Naive thymus-derived CD8-positive, alpha-beta T cell (primary cell): ENCODE results near the gene TKT. TPM values are rescaled to one million over a fixed set of nuclear protein-coding genes. Genes with fewer than 3 reads are reported as not detected.

ENCODE experiments used
- ATAC-seq, 2 donors: fragments of 150-1000 bp; cut with Tn5 transposase in 1 of 2; sonication (Bioruptor Pico), chemical (Tn5 transposase) in 1 of 2; 1 replicate in 1 of 2; 2 replicates in 1 of 2; pipeline ENCODE4 v1.10.0; 2021; ENCODE audit warnings: mild to moderate bottlenecking in 2 of 2, moderate library complexity in 2 of 2
- POLR2A ChIA-PET: fragments of 350-600 bp; sonication (Branson Sonifier 250); formaldehyde crosslinking; loops from one replicate; lab custom pipeline; 2021; ENCODE audit warnings: antibody characterized with exemption; lab: Charles Lee
- DNase-seq, 10 donors: peaks; one replicate each; pipeline versions ENCODE4 v3.0.0 to v3.0.0-alpha.2; 2020 to 2022
- H3K27ac Mint-ChIP-seq, 10 donors: one replicate each; pipeline ENCODE4 v1.8.0; 2020 to 2022; ENCODE audit warnings: mild to moderate bottlenecking in 10 of 10, mixed read lengths in 10 of 10, moderate library complexity in 4 of 10, inconsistent platforms in 1 of 10
- H3K27me3 Mint-ChIP-seq, 5 donors: one replicate each; pipeline ENCODE4 v1.8.0; 2021 to 2022; ENCODE audit warnings: mixed read lengths in 5 of 5
- H3K36me3 Mint-ChIP-seq, 3 donors: one replicate each; pipeline ENCODE4 v1.8.0; 2020 to 2022; ENCODE audit warnings: mixed read lengths in 3 of 3, mild to moderate bottlenecking in 2 of 3, inconsistent platforms in 1 of 3
- H3K4me1 Mint-ChIP-seq, 4 donors: one replicate each; pipeline ENCODE4 v1.8.0; 2021 to 2022; ENCODE audit warnings: mixed read lengths in 4 of 4
- H3K4me3 Mint-ChIP-seq, 10 donors: one replicate each; pipeline ENCODE4 v1.8.0; 2020 to 2022; ENCODE audit warnings: mild to moderate bottlenecking in 10 of 10, mixed read lengths in 10 of 10, moderate library complexity in 6 of 10, inconsistent platforms in 1 of 10
- H3K9me3 Mint-ChIP-seq, 9 donors: one replicate each; pipeline ENCODE4 v1.8.0; 2020 to 2022; ENCODE audit warnings: mixed read lengths in 9 of 9, mild to moderate bottlenecking in 3 of 9, inconsistent platforms in 1 of 9, moderate library complexity in 1 of 9
- polyA plus RNA-seq, 3 donors: library from polyadenylated mRNA; unstranded; fragments of 300-500 nt; fragmentation: Illumina TruSeq; gene quantifications; one replicate each; pipeline ENCODE4 v1.2.3, GENCODE V29; 2021
- total RNA-seq, 8 experiments: library from RNA in 2 of 8; stranded (reverse) in 2 of 8; gene quantifications; one replicate each; pipeline ENCODE4 v1.2.3 and lab custom pipeline; 2021 to 2026

Gene TKT
- total and polyA plus RNA-seq, 5 experiments from 2014 or later, result 51.1 to 97.0 (median 73.1) TPM

- no peak for ATAC-seq
- POLR2A ChIA-PET, result interaction anchor here (1.2 kb wide), 1 partner anchor 28 kb away, joined by 5 read pairs; no protein-coding TSS in a partner anchor
- H3K27me3 Mint-ChIP-seq, result no peaks in the 10 kb centered on the region
- no peak for DNase-seq
- peaks cover 0 to 11% (median 5%) of the 10 kb centered on the region in 3 donors for H3K36me3 Mint-ChIP-seq
- peaks cover 0 to 2% (median 0%) of the 10 kb centered on the region in 9 donors for H3K9me3 Mint-ChIP-seq
- H3K27ac Mint-ChIP-seq, result peak overlapping the region in 4 of 10 donors; percentile 24 to 75 (median 37)
- H3K4me3 Mint-ChIP-seq, result no peak overlapping the region
- H3K4me1 Mint-ChIP-seq, result peaks cover 30 to 70% (median 64%) of the 10 kb centered on the region in 4 donors
Observed at GRCh38 chr3:53248161-53248560, 7.7 kb downstream of the TKT start.

DNA sequence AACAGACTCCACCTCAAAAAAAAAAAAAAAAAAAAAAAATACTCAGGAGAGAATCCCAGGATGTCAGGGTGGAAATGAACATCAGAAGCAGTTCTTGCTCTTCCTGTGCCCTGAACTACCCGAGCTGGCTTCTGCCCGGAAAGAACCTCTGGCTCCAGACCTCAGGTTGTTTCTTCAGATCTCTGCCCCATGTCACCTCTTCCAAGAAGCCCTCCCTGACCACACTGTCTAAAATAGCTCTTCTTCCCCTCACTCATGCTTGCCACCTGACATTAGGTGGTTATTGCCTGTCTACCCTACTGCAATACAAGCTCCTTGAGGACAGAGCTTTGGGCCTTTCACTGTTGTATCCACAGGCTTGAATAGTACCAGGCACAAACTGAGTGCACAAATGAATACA, 8.2 kb downstream of the TKT start:
- no peak for DNase-seq
- peaks cover 28 to 65% (median 59%) of the 10 kb centered on the region in 4 donors for H3K4me1 Mint-ChIP-seq
- H3K36me3 Mint-ChIP-seq, result peaks cover 0 to 11% (median 5%) of the 10 kb centered on the region in 3 donors
- POLR2A ChIA-PET, result interaction anchor here (1.2 kb wide), 1 partner anchor 29 kb away, joined by 5 read pairs; no protein-coding TSS in a partner anchor
- peak overlapping the region in 2 of 10 donors; percentile 1 to 12 for H3K4me3 Mint-ChIP-seq
- H3K27ac Mint-ChIP-seq, result peak overlapping the region in 1 of 10 donors; percentile 38
- H3K9me3 Mint-ChIP-seq, result peaks cover 0 to 2% (median 0%) of the 10 kb centered on the region in 9 donors
- ATAC-seq, result no peak
- H3K27me3 Mint-ChIP-seq, result no peaks in the 10 kb centered on the region

GRCh38 chr3:53244271-53244670, 11.6 kb downstream of the TKT start:
- peaks cover 0 to 2% (median 0%) of the 10 kb centered on the region in 9 donors for H3K9me3 Mint-ChIP-seq
- H3K4me3 Mint-ChIP-seq, result no peak overlapping the region
- DNase-seq (no peak), ATAC-seq (no peak)
- no peak overlapping the region for H3K27ac Mint-ChIP-seq
- H3K4me1 Mint-ChIP-seq, result peaks cover 17 to 39% (median 26%) of the 10 kb centered on the region in 4 donors
- H3K27me3 Mint-ChIP-seq, result no peaks in the 10 kb centered on the region
- peaks cover 0 to 32% (median 11%) of the 10 kb centered on the region in 3 donors for H3K36me3 Mint-ChIP-seq
- POLR2A ChIA-PET, result no interaction called here

DNA sequence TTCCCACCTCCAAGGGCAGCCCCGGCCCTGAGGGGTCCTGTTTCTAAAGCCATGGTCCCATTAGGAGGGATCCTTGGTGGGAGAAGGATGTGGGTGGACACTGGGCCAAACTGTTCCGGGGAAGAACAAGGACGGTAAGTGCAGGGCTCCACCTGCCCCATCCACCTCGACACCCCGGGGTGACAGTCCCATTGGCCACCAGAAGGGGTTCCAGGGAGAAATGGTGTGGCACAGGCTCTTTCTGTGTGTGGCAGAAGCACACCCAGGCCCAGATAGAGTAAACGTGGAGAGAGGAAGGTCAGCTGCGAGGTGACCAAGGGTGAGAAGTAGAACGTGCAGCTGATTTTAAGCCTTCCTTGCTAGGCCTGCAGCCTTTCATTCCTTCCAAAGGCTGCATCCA, 12.0 kb downstream of the TKT start:
- POLR2A ChIA-PET, result no interaction called here
- Mint-ChIP-seq H3K27ac (peak overlapping the region in 1 of 10 donors; percentile 20), H3K36me3 (peaks cover 0 to 36% (median 14%) of the 10 kb centered on the region in 3 donors), H3K27me3 (no peaks in the 10 kb centered on the region), H3K4me3 (no peak overlapping the region), H3K4me1 (peaks cover 17 to 38% (median 26%) of the 10 kb centered on the region in 4 donors), H3K9me3 (peaks cover 0 to 2% (median 0%) of the 10 kb centered on the region in 9 donors)
- ATAC-seq (no peak), DNase-seq (no peak)

- Mint-ChIP-seq H3K4me1 (peaks cover 16 to 34% (median 23%) of the 10 kb centered on the region in 4 donors), H3K27me3 (no peaks in the 10 kb centered on the region), H3K9me3 (peaks cover 0 to 2% (median 0%) of the 10 kb centered on the region in 9 donors), H3K36me3 (peaks cover 0 to 42% (median 16%) of the 10 kb centered on the region in 3 donors), H3K27ac (no peak overlapping the region), H3K4me3 (no peak overlapping the region)
- POLR2A ChIA-PET, result no interaction called here
- no peak for ATAC-seq
- no peak for DNase-seq
Observed at GRCh38 chr3:53243165-53243564, 12.7 kb downstream of the TKT start.

DNA sequence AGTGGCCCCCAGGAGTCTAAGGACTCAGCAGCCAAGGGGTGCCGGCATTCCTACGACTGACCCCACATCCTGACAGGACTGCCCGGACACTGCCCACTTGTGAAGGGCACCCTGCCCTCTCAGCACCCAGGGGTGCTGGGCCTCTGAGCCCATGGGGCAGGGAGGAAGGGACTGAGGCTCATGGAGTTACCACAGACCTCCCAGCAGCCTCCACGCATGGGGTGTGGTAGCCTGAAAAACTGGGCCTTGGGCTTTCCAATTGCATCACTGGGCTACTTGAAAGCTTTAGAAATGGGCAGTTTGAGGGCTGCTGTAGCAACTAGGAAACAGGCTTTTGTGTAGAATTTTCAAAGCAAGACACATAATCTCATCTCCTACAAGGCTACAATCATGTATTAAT, 13.2 kb downstream of the TKT start:
- Mint-ChIP-seq H3K4me3 (no peak overlapping the region), H3K4me1 (peaks cover 12 to 29% (median 17%) of the 10 kb centered on the region in 4 donors), H3K9me3 (peaks cover 0 to under 1% (median 0%) of the 10 kb centered on the region in 9 donors), H3K27ac (no peak overlapping the region), H3K36me3 (peaks cover 0 to 45% (median 16%) of the 10 kb centered on the region in 3 donors), H3K27me3 (no peaks in the 10 kb centered on the region)
- POLR2A ChIA-PET, result no interaction called here
- ATAC-seq, result no peak
- no peak for DNase-seq

DNA sequence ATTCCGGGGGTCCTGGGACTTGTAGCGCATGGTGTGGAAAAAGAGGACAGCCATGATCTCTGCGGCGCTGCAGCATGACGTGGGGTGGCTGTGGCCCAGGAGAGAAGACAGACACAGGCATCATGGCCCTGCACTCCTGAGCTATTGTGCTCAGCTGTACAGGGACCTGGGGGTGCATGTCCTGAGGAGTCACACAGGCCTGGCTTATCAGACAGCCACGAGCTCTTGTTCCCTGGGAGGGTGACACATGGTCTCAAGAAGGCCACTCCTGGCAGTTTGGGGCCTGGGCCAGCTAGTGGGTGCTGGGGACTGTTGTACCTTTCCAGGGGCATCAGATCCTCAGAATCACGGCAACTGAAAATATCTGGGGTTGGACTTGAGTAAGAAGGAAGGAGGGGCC, 13.7 kb downstream of the TKT start:
- H3K4me1 Mint-ChIP-seq, result peaks cover 11 to 28% (median 15%) of the 10 kb centered on the region in 4 donors
- ATAC-seq (no peak), DNase-seq (no peak)
- peaks cover 0 to 45% (median 15%) of the 10 kb centered on the region in 3 donors for H3K36me3 Mint-ChIP-seq
- H3K27me3 Mint-ChIP-seq, result no peaks in the 10 kb centered on the region
- H3K9me3 Mint-ChIP-seq, result no peaks in the 10 kb centered on the region
- H3K27ac Mint-ChIP-seq, result peak overlapping the region in 1 of 10 donors; percentile 59
- POLR2A ChIA-PET, result no interaction called here
- H3K4me3 Mint-ChIP-seq, result no peak overlapping the region

DNA sequence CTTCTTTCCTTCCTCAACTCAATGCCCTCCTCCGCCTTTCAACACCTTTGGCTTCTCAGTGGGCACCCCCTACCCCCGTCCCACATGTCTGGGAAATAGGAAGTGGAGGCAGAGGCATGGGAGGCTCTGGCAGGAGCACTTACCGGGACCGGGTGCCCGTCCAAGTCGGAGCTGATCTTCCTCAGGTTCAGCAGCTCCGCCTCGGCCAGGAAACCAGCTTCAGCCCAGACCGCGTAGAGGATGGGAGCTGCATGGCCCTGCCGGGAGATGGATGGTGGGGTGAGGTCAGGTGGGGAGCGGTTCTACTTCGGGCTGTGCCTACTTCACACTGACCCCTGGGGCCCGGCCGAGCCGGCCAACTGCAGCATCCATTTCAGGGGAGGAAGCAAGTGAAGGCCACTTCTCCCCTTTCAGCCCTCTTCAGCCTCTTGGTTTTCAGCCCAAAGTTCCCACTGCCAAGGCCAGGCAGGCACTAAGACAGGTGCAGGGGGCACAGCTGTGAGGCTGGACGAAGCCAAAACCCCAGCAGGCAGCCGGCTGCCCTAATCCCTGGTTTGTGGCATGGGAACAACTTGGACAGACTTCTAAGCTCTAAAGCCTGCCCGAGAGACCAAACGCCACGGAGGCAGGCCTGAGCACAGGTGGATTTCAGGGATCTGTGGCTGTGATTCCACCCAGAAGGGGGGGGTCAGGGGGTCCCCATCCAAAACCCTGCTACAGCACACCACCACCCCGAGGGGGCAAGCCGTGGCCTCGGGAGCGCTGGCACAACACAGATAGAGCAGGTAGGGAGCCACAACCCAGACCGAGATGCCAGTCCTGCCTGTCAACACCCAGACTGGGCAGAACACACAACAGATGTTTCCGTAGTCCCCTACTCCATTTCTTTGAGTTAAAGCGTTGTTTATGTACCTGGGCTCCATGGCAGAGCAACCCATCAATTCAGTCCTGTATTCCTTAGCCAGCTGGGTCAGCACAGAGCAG, 14.5 kb downstream of the TKT start:
- DNase-seq (no peak), ATAC-seq (no peak)
- Mint-ChIP-seq H3K36me3 (peaks cover 0 to 51% (median 11%) of the 10 kb centered on the region in 3 donors), H3K27me3 (no peaks in the 10 kb centered on the region), H3K4me3 (no peak overlapping the region), H3K4me1 (peaks cover 11 to 23% (median 14%) of the 10 kb centered on the region in 4 donors), H3K9me3 (no peaks in the 10 kb centered on the region), H3K27ac (no peak overlapping the region)
- POLR2A ChIA-PET, result no interaction called here

GRCh38 chr3:53239800-53240199, 16.0 kb downstream of the TKT start:
- Mint-ChIP-seq H3K4me1 (peaks cover 7 to 23% (median 13%) of the 10 kb centered on the region in 4 donors), H3K9me3 (no peaks in the 10 kb centered on the region), H3K36me3 (peaks cover 0 to 54% (median 6%) of the 10 kb centered on the region in 3 donors), H3K4me3 (no peak overlapping the region), H3K27ac (peak overlapping the region in 1 of 10 donors; percentile 36), H3K27me3 (no peaks in the 10 kb centered on the region)
- DNase-seq (no peak), ATAC-seq (no peak)
- POLR2A ChIA-PET, result no interaction called here

DNA sequence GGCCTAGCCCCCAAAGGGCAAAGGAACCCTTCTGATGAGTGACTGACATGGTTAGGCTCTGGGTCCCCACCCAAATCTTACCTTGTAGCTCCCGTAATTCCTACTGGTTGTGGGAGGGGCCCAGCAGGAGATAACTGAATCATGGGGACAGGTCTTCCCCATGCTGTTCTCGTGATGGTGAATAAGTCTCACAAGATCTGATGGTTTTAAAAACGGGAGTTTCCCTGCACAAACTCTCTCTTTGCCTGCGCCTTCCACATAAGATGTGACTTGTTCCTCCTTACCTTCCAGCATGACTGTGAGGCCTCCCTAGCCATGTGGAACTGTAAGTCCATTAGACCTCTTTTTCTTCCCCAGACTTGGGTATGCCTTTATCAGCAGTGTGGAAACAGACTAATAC, 16.9 kb downstream of the TKT start:
- H3K27me3 Mint-ChIP-seq, result no peaks in the 10 kb centered on the region
- H3K36me3 Mint-ChIP-seq, result peaks cover 0 to 59% (median 9%) of the 10 kb centered on the region in 3 donors
- no peaks in the 10 kb centered on the region for H3K9me3 Mint-ChIP-seq
- H3K4me3 Mint-ChIP-seq, result no peak overlapping the region
- POLR2A ChIA-PET, result interaction anchor here (1.0 kb wide), 1 partner anchor 48 kb away, joined by 3 read pairs; no protein-coding TSS in a partner anchor
- H3K4me1 Mint-ChIP-seq, result peaks cover 6 to 21% (median 9%) of the 10 kb centered on the region in 4 donors
- no peak overlapping the region for H3K27ac Mint-ChIP-seq
- no peak for DNase-seq
- ATAC-seq, result no peak

GRCh38 chr3:53238051-53238850, 17.6 kb downstream of the TKT start:
- H3K9me3 Mint-ChIP-seq, result no peaks in the 10 kb centered on the region
- no peaks in the 10 kb centered on the region for H3K27me3 Mint-ChIP-seq
- peaks cover under 1 to 19% (median 6%) of the 10 kb centered on the region in 4 donors for H3K4me1 Mint-ChIP-seq
- POLR2A ChIA-PET, result interaction anchor here (1.0 kb wide), 1 partner anchor 47 kb away, joined by 3 read pairs; no protein-coding TSS in a partner anchor
- no peak overlapping the region for H3K4me3 Mint-ChIP-seq
- no peak for ATAC-seq
- H3K27ac Mint-ChIP-seq, result peak overlapping the region in 1 of 10 donors; percentile 83
- no peak for DNase-seq
- peaks cover 0 to 66% (median 11%) of the 10 kb centered on the region in 3 donors for H3K36me3 Mint-ChIP-seq
